GM21360 (cell line): ENCODE measurements around the gene LIG3.
A peak's percentile ranks its signal among the peaks of the same experiment; 100 is the strongest.
"Not testable (repeated sequence)": the region's sequence is repeated elsewhere in the genome, so short reads cannot be mapped to it uniquely, and the experiment has no call there.

ENCODE experiments used
- ATAC-seq: cut with Tn5 transposase; IDR thresholded peaks from one replicate; pipeline ENCODE4 v1.9.1; 2021; ENCODE audit warnings: mild to moderate bottlenecking, moderate library complexity; ENCODE audit not compliant: unreplicated experiment

The LIG3 gene

GRCh38 chr17:35030780-35031179 is 50.5 kb downstream of the LIG3 start:
- ATAC-seq, result no peak

- no peak for ATAC-seq
These were observed 58.1 kb downstream of the LIG3 start for GRCh38 chr17:35038453-35038852.

- no peak for ATAC-seq
These were observed 61.1 kb downstream of the LIG3 start for GRCh38 chr17:35041390-35041789.

- no peak for ATAC-seq
These were observed 63.9 kb downstream of the LIG3 start for GRCh38 chr17:35044181-35044580.

GRCh38 chr17:35045458-35045979 is 65.2 kb downstream of the LIG3 start:
- not testable (repeated sequence) for ATAC-seq

- ATAC-seq, result no peak
These were observed 65.9 kb downstream of the LIG3 start for GRCh38 chr17:35046245-35046644.

- no peak for ATAC-seq
These were observed 66.5 kb downstream of the LIG3 start for GRCh38 chr17:35046740-35047283.

GRCh38 chr17:35048685-35049379 is 68.5 kb downstream of the LIG3 start:
- no peak for ATAC-seq

- no peak for ATAC-seq
These were observed 69.9 kb downstream of the LIG3 start for GRCh38 chr17:35050170-35050569.

- ATAC-seq, result peak; percentile 62
These were observed 70.9 kb downstream of the LIG3 start for GRCh38 chr17:35051183-35051578.

- peak; percentile 37 for ATAC-seq
These were observed 71.4 kb downstream of the LIG3 start for GRCh38 chr17:35051579-35052240.

GRCh38 chr17:35052241-35052610 is 71.9 kb downstream of the LIG3 start:
- ATAC-seq, result no peak

GRCh38 chr17:35052780-35053179 is 72.5 kb downstream of the LIG3 start:
- ATAC-seq, result no peak

GRCh38 chr17:35053204-35053603 is 72.9 kb downstream of the LIG3 start:
- ATAC-seq, result no peak

GRCh38 chr17:35056013-35056412 is 75.7 kb downstream of the LIG3 start:
- no peak for ATAC-seq

GRCh38 chr17:35057332-35057915 is 77.1 kb downstream of the LIG3 start:
- no peak for ATAC-seq
